Type B pancreatic cell (in vitro differentiated cells): ENCODE results near the gene CDC45. TPM values are rescaled to one million over a fixed set of nuclear protein-coding genes. Genes with fewer than 3 reads are reported as not detected.

Experiments
- DNase-seq: peaks from one replicate; pipeline ENCODE4 v3.0.0; 2021; ENCODE audit warnings: mixed read lengths; ENCODE audit not compliant: unreplicated experiment; ENCODE audit errors: extremely low spot score
- H3K27ac Mint-ChIP-seq: 2 replicates; pipeline ENCODE4 v1.8.0; 2021; ENCODE audit warnings: mild to moderate bottlenecking, mixed read lengths
- H3K27me3 Mint-ChIP-seq: 2 replicates; pipeline ENCODE4 v1.8.0; 2021; ENCODE audit warnings: mixed read lengths
- H3K36me3 Mint-ChIP-seq: 2 replicates; pipeline ENCODE4 v1.8.0; 2021; ENCODE audit warnings: mixed read lengths
- H3K4me1 Mint-ChIP-seq: one replicate; pipeline ENCODE4 v1.8.0; 2021; ENCODE audit warnings: mixed read lengths; ENCODE audit not compliant: unreplicated experiment
- H3K4me3 Mint-ChIP-seq: 2 replicates; pipeline ENCODE4 v1.8.0; 2021; ENCODE audit warnings: mild to moderate bottlenecking, mixed read lengths
- H3K9me3 Mint-ChIP-seq: 2 replicates; pipeline ENCODE4 v1.8.0; 2021; ENCODE audit warnings: mixed read lengths
- total RNA-seq: library from RNA; stranded (reverse); gene quantifications from 2 replicates; pipeline ENCODE4 v1.2.1, GENCODE V29; 2021; ENCODE audit warnings: low replicate concordance
- TF ChIP-seq, protein P1 (sequence below): fragments of 200-600 bp; sonication (generic); conservative IDR thresholded peaks from 2 replicates; pipeline ENCODE4 v1.5.0; 2021; ENCODE audit warnings: antibody characterized with exemption, mild to moderate bottlenecking

CDC45 gene
- total RNA-seq, 1 donor from 2014 or later = 19.0 TPM

DNA sequence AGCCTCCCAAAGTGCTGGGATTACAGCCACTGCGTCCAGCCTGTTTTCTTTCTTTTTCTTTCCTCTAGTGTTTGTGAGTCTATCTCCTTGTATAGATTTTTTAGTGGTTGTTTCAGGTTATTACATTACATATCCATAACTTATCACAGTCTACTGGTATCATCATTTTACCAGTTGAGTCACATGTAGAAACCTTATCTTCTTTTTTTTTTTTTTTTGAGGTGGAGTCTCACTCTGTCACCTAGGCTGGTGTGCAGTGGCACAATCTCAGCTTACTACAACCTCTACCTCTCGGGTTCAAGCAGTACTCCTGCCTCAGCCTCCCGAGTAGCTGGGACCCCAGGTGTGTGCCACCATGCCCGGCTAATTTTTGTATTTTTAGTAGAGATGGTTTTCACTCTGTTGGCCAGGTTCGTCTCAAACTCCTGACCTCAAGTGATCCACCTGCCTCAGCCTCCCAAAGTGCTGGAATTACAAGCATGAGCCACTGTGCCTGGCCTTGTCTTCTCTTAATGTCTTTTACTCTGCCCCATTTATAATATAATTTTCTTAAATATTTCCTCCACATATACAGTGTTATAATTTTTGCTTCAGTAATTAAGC lies 11.0 kb downstream of the CDC45 start:
- Mint-ChIP-seq H3K27ac (no peak overlapping the region), H3K27me3 (no peaks in the 10 kb centered on the region), H3K36me3 (no peaks in the 10 kb centered on the region), H3K9me3 (no peaks in the 10 kb centered on the region), H3K4me3 (no peak overlapping the region), H3K4me1 (no peaks in the 10 kb centered on the region)
- TF ChIP-seq, protein P1, sequence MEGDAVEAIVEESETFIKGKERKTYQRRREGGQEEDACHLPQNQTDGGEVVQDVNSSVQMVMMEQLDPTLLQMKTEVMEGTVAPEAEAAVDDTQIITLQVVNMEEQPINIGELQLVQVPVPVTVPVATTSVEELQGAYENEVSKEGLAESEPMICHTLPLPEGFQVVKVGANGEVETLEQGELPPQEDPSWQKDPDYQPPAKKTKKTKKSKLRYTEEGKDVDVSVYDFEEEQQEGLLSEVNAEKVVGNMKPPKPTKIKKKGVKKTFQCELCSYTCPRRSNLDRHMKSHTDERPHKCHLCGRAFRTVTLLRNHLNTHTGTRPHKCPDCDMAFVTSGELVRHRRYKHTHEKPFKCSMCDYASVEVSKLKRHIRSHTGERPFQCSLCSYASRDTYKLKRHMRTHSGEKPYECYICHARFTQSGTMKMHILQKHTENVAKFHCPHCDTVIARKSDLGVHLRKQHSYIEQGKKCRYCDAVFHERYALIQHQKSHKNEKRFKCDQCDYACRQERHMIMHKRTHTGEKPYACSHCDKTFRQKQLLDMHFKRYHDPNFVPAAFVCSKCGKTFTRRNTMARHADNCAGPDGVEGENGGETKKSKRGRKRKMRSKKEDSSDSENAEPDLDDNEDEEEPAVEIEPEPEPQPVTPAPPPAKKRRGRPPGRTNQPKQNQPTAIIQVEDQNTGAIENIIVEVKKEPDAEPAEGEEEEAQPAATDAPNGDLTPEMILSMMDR = no peak
- DNase-seq = no peak

DNA sequence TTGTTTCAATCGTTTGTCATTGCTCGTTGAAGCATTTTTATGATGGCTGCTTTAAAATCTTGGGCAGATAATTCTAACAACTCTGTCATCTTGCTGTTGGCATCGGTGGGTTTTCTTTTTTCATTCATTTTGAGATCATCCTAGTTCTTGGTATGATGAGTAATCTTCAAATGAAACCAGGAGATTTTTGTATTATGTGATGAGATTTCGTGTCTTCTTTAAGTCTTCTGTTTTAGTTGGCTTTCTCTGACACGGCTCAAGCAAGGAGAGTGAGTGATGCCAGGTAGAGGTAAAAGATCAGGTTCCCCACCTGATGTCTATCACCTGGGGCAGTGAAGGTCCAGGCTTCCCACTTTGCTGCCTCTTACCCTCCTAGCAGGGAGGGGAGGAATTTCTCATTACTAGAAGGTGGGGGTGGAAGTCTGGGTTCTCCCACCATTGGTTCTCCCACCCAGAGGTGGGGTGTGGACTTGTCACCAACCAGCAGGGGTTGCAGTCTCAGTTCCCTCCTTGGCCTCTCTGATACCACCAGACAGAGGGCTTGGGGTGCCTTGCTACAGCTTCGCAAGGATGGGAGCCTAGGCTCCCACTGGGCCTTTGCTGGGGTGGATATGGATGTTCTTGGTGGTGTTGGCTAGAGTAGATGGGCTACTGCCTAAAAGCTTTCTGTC lies 12.9 kb downstream of the CDC45 start:
- TF ChIP-seq, protein P1 = no peak
- Mint-ChIP-seq H3K27me3 (no peaks in the 10 kb centered on the region), H3K9me3 (no peaks in the 10 kb centered on the region), H3K27ac (no peak overlapping the region), H3K36me3 (no peaks in the 10 kb centered on the region), H3K4me1 (no peaks in the 10 kb centered on the region), H3K4me3 (no peak overlapping the region)
- no peak for DNase-seq

DNA sequence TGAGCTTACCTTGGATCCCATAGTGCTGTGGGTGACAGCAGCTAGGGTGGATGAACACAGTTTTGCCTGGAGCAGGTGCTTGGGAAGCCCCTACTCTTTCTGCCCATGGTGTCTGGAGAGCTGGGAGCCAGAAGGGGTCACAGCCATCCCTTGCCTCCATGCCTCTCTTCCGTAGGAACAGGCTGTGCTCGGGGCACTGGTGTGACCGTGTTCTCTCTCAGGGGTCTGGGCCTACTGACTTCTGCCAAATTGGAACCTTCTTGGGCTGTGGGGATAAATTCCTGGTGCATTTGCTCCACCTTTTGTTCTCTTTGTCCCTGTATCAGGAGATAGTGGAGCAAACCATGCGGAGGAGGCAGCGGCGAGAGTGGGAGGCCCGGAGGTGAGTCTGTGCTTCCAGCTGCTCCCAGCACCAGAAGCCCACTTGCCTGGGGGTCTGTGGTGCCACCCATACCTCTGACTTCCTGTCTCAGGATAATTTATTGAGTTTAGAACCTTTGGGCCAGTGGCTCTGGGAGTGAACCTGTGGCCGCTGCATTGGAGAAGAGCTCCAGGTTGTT lies 14.4 kb downstream of the CDC45 start:
- no peaks in the 10 kb centered on the region for H3K4me1 Mint-ChIP-seq
- H3K36me3 Mint-ChIP-seq = no peaks in the 10 kb centered on the region
- TF ChIP-seq, protein P1 = no peak
- H3K4me3 Mint-ChIP-seq = no peak overlapping the region
- no peak for DNase-seq
- H3K27ac Mint-ChIP-seq = no peak overlapping the region
- H3K27me3 Mint-ChIP-seq = no peaks in the 10 kb centered on the region
- H3K9me3 Mint-ChIP-seq = no peaks in the 10 kb centered on the region

DNA sequence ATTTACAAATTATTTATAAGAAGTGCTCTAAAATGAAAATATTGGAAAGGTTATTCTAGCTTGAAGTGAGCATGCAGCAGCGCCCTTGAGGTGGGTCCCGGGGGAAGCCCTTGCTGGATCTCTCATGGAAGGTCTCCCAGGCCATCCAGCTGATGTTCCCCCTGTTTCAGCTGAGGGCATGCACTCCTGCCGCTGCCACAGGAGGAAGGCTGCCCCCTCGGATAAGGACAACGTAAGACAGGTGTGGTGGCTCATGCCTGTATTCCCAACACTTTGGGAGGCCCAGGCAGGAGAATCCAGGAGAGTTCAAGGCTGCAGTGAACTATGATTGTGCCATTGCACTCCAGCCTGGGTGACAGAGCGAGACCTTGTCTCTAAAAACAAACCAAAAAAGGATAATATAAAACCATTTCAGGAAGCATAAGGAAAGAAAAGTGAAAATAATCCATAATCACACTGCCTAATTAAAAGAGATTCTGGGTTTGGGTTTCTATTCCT lies 15.0 kb downstream of the CDC45 start:
- no peaks in the 10 kb centered on the region for H3K36me3 Mint-ChIP-seq
- no peaks in the 10 kb centered on the region for H3K27me3 Mint-ChIP-seq
- H3K9me3 Mint-ChIP-seq = no peaks in the 10 kb centered on the region
- no peak overlapping the region for H3K27ac Mint-ChIP-seq
- no peak for DNase-seq
- H3K4me3 Mint-ChIP-seq = no peak overlapping the region
- TF ChIP-seq, protein P1 = no peak
- no peaks in the 10 kb centered on the region for H3K4me1 Mint-ChIP-seq

DNA sequence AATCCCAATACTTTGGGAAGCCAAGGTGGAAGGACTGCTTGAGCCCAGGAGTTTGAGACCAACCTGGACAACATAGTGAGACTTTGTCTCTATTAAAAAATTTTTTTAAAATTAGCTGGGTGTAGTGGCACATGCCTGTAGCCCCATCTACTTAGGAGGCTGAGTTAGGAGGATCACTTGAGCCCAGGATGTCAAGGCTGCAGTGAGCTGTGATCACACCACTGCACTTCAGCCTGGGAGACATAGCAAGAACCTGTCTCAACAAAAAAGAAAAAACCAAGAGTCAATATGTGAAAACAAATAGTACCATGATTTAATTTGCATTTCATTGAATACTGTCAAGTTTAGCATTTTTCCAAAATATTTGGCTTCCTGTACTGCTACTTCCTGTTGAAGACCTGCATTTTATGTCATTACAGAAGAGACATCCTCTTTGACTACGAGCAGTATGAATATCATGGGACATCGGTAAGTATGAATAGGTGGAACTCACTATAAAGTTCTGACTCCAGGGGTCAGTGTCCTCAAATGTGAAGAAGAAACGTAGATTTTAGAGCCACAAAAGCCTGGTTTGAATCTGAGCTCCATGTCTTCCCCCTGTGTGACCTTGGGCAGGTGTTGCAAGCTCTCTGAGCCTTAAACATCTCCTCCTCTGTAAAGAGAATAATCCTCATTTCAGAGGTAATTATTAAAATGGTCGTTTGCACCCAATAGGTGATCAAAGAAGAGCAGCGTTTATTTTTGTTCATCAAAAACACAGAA lies 16.0 kb downstream of the CDC45 start:
- Mint-ChIP-seq H3K36me3 (no peaks in the 10 kb centered on the region), H3K27me3 (no peaks in the 10 kb centered on the region), H3K9me3 (no peaks in the 10 kb centered on the region), H3K4me1 (no peaks in the 10 kb centered on the region), H3K27ac (no peak overlapping the region), H3K4me3 (no peak overlapping the region)
- TF ChIP-seq, protein P1 = peak; percentile 38
- no peak for DNase-seq
